Stimulated activated CD4-positive, alpha-beta T cell treated with anti-CD3 and anti-CD28 coated beads, Interleukin-2, amount 100 ng/mL, for 24 hours (primary cell): Measurements from ENCODE around the gene NACA2.
"Not testable (repeated sequence)": the region's sequence is repeated elsewhere in the genome, so short reads cannot be mapped to it uniquely, and the experiment has no call there.

ENCODE experiments used
- DNase-seq, 2 donors: peaks; one replicate each; pipeline ENCODE4 v3.0.0-alpha.2; 2020

The NACA2 gene

DNA sequence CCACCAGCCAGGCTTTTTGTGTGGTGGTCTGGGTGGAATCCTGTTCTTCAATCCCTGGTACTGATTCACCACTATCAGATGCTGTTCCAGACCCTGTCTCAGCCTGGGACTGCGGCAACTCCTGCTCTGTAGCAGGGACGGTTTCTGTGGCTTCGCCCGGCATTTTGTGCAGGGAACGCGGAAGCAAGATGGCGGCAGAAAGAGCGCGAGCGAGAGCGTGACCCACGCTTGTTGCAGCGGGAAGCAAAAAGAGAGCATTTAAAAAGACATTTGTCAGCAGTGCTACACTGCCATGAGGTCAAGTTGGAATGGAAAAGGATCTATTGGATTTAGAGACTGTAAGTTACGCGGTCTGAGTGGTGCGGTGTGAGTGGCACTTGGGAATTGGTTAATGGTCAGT, at the start of gene NACA2:
Gene NACA2, minus strand, starts transcription at position 202 of the 400 bp plus-strand sequence. Its CDS starts 39 bp downstream, at position 163.
- no peak for DNase-seq

DNA sequence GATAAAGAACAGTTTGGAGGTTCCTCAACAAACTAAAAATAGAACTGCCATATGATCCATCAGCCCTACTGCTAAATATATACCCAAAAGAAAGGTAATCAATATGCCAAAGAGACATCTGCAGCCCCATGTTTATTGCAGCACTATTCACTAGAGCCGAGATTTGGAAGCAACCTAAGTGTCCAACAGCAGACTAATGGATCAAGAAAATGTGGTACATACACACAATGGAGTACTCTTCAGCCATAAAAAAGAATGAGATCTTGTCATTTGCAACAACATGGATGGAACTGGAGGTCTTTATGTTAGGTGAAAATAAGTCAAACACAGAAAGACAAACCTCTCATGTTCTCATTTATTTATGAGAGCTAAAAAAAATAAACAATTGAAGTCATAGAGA, 48.8 kb upstream of the NACA2 start:
- no peak for DNase-seq

DNA sequence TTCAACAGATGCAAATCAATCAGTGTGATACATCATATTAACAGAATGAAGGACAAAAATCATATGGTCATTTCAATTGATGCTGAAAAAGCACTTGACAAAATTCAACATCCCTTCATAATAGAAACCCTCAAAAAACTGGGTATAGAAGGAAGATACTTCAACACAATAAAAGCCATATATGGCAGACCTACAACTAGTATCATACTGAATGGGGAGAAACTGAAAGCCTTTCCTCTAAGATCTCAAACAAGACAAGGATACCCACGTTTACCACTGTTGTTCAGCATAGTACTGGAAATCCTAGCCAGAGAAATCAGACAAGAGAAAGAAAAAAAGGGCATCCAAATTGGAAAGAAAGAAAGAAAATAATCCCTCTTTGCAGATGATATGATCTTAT, 47.1 kb upstream of the NACA2 start:
- no peak for DNase-seq

DNA sequence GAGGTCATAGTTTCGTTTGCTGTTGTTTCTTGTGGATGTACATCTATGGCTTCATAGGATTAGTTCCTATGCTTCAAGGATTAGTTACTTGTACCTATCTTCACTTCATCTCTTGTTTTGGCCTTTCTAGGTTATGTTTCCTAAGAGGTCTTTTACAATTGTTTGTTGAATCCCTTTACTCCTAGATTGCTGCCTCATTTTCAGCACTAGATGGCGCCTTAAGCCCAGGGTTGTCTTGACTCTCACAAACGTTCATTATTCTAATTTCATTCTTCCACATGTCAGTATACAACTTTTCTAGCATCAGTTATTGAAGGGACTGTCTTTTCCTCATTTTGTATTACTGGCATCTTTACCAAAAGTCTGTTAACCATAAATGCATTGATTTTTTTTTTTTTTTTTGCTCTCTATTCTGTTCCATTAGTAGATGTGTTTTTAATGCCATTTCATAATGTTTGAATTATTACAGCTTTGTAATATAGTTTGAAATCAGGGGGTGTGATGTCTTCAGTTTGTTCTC, 45.0 kb upstream of the NACA2 start:
- peak; percentile 47 to 51 for DNase-seq

DNA sequence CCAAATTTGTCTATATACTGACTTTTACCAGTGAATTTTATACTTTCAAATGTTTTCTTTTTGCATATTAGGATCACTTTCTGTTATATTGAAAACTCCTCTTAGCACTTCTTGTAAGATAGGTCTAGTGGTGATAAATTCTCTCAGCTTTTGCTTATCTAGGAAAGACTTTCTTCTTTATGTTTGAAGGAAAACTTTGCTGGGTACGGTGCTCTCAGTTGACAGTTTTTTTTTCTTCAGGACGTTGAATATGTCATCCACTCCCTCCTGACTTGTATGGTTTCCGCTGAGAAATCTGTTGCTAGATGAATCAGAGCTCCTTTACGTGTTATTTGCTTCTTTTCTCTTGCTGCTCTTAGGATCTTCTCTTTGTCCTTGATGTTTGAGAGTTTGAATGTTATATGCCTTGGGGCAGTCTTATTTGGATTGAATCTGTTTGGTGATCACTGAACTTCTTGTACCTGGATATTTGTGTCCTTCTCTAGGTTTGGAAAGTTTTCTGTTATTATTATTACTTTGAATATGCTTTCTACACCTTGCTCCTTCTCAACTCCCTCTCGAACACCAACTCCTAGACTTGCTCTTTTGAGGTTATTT, 44.0 kb upstream of the NACA2 start:
- DNase-seq = no peak

DNA sequence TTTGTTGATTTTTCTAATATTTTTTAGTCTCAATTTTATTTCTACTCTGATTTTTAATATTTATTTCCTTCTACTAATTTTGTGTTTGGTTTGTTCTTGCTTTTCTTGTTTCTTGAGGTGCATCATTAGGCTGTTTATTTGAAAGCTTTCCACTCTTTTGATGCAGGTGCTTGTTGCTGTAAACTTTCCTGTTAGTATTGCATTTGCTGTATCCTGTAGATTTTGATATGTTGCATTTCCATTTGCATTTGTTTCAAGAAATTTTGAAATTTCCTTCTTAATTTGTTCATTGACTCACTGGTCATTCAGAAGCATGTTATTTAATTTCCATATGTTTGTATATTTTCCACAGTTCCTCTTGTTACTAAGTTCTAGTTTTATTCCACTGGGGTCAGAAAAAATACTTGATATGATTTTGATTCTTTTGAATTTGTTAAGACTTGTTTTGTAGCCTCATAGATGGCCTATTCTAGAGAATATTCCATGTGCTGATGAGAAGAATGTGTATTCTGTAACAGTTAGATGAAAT, 43.1 kb upstream of the NACA2 start:
- DNase-seq = no peak

DNA sequence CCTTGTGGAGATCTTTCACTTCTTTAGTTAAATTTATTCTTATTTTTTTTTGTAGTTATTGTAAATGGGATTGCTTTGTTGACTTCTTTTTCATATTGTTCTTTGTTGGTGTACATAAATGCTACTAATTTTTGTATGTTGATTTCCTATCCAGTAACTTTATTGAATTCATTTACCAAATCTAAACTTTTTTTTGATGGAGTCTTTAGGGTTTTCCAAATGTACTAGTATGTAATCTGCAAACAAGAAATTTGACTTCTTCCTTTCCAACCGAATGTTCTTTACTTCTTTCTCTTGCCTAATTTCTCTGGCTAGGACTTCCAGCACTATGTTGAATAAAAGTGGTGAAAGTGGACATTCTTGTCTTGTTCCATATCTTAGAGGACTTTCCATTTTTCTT, 41.8 kb upstream of the NACA2 start:
- DNase-seq = no peak

DNA sequence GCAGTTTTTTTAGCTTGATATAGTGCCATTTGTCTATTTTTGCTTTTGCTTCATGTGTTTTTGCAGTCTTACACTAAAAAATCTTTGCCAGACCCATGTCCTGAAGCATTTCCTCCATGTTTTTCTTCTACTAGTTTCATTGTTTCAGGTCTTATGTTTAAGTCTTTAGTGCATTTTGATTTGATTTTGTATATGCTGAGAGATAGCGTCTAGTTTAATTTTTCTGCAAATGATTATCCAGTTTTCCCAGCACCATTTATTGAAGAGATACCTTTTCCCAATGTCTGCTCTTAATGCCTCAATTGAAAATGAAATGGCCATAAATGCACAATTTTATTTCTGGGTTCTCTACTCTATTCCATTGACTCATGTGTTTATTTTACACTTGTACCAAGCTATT, 40.8 kb upstream of the NACA2 start:
- DNase-seq = no peak

DNA sequence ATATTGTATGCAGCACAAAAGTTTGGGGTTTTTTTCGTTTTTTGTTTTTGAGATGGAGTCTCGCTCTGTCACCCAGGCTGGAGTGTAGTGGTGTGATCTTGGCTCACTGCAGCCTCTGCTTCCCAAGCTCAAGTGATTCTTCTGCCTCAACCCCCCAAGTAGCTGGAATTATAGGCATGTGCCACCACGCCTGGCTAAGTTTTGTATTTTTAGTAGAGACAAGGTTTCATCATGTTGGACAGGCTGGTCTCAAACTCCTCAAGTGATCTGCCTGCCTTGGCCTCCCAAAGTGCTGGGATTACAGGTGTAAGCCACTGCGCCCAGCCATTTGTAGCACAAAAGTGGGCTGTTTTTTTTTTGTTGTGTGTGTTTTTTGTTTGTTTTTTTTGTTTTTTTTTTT, 37.1 kb upstream of the NACA2 start:
- DNase-seq = not testable (repeated sequence)

DNA sequence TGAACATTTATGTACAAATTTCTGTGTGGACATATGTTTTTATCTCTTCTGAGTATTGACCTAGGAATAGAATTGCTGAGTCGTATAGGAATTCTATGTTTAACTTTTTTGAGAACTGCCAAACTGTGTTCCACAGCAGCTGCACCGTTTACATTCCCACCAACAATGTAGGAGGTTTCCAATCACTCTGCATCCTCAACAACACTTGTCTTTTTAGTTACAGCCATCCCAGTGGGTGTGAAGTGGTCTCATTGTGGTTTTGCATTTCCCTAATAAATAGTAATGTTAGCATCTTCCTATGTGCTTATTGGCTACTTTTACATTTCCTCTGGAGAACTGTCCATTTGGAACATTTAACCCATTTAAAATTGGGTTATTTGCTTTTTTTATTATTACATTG, 36.6 kb upstream of the NACA2 start:
- no peak for DNase-seq

DNA sequence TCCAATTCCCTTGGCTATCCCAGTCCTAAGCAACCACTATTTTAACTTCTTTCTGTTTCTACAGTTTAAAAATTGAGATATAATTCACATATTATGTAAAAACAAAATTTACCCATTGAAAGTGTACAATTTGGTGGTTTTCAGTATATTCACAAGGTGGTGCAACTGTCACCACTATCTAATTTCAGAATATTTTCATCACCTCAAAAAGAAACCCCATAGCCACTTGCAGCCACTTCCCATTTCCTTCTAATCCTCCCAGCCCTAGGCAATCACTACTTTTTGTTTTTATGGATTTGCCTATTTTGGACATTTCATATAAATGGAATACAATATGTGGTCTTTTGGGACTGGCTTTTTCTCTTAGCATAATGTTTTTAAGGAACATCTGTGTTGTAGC, 36.1 kb upstream of the NACA2 start:
- no peak for DNase-seq

DNA sequence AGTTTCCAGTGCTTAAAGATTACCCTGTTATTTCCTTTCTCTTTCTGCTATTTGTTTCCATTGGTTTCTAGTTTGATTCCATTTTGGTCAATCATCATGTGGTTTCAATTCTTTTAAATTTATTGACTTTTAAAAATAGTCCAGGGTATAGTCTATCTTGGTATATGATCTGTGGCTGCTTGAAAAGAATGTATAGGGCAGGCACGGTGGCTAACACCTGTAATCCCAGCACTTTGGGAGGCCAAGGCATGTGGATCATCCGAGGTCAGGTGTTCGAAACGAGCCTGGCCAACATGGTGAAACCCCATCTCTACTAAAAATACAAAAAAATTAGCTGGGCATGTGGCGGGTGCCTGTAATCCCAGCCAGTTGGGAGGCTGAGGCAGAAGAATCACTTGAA, 34.5 kb upstream of the NACA2 start:
- no peak for DNase-seq

DNA sequence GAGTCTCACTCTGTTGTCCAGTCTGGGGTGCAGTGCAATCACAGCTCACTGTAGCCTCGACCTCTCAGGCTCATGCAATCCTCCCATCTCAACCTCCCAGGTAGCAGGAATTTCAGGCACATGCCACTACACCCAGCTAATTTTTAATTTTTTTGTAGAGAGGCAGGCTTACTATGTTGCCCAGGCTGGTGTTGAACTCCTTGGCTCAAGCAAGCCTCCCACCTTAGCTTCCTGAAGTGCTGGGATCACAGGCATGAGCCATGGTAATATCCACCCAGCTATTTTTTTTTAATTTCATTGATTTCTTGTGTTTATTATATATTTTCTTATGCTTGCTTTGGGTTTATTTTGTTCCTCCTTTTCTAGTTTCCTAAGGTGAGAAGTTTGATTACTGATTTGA, 33.9 kb upstream of the NACA2 start:
- DNase-seq = no peak

DNA sequence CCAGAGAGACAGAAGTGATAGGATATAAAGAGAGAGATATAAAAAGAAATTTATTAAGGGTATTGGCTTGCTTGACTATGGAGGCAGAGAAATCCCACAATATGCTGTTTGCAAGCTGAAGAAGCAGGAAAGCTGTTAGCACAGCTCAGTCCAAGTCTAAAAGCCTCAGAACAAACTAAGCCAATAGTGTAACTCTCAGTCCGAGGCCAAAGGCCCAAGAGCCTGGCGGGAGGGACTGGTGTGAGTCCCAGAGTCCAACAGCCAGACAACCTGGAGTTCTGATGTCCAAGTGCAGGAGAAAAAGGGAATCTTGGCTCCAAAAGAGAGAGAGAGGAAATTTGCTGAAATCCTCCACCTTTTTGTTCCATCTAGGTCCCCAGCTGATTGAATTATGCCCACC, 30.3 kb upstream of the NACA2 start:
- no peak for DNase-seq

DNA sequence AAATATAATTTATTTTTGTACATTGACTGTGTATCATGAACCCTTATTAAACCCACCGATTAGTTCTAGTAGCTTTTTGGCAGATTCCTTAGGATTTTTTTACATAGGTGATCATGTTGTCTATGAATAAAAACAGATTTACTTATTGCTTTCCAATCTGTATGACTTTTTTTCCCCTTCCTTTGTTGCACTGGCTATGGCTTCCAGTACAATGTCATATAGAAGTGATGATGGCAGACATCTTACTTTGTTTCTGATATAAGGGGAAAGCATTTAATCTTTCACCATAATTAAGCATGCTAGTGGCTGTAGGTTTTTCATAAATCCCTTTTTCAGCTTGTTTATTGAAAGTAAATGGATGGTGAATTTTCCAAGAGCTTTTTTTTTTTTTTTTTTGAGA, 28.9 kb upstream of the NACA2 start:
- DNase-seq = no peak

DNA sequence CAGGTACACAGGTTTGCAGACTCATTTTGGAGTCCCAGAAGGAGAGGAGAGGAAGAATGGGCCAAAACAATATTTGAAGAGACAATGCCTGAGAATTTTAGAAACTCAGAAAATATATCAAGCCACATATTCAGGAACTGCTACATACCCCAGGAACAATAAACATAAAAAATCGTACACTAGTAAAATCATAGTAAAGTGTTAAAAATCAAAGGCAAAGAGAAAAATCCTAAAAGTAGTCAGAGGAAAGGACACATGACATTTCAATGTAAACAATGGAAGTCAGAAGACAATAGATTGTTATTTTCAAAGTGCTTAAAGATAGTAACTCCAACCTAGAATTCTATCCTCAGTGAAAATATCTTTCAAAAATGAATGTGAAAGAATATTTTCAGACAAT, 28.5 kb upstream of the NACA2 start:
- DNase-seq = no peak

DNA sequence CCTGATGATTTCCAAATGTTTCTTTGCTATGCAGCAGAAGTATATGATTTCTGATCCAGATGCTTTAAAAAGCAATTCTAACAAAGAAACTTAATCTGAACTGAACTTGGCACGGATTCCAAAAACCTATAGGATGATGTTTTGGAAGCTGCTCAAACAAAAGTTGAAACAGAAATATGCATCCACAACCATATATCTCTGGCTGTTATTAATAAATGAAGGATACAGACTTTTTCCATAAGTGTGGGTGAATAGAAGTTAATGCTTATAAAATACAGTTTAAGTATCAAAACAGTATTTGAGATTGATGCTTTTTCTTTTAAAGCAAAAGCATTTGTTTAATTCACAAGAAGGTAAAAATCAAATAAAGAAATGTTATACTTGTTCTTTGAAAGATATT, 27.9 kb upstream of the NACA2 start:
- DNase-seq = no peak

DNA sequence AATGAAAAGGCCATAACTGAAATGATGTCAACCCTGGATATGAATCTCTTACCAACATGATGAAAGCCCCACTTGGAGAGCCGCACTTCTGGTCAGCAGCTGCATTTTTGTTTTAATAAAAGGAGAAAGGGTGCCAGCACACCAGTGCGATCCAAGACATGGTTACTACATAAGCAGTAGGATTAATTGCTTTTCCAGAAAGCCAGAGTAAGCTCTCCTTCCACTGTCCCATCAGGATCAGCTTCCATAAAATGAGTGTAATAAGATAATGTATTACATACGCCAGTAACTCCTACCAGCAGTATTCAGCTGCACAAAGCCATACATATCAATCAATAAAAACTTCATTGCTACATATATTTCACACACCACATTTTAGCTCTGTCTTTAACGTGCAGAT, 26.3 kb upstream of the NACA2 start:
- no peak for DNase-seq

DNA sequence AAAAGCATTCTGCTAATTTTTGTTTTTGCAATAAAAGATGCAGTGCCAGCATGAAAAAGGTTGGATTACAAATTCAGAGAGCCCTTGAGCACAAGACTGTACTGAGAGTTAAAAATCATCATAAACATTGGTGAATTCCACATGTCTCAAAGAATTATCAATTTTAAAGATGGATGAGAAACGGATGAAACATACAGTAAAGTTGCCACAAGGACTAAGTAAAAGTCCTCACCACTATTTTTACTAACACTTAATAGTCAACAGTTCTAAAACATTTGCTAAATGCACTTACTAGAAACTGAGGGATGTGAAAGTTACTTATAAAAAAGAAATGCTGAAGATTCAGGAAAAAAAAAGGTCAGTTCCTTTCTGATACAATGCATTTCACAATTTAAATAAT, 25.8 kb upstream of the NACA2 start:
- DNase-seq = no peak

DNA sequence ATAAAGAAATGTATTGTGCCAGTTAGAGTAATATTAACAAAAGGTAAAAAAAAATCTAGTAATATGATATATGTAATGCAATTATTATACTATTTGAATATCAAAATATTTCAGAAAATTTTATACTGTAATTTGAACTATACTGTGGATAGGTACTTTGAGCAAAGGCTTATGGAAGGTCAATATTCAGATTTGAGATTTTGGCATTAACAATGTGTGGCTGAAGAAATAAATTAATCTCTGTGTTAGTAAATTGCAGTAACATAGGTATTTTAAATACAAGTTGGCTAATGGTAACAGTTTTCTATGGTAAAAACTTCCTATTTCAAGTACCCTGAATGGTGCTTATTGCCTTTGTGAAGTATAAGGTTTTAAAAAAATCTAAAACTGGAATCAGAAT, 23.2 kb upstream of the NACA2 start:
- DNase-seq = no peak

DNA sequence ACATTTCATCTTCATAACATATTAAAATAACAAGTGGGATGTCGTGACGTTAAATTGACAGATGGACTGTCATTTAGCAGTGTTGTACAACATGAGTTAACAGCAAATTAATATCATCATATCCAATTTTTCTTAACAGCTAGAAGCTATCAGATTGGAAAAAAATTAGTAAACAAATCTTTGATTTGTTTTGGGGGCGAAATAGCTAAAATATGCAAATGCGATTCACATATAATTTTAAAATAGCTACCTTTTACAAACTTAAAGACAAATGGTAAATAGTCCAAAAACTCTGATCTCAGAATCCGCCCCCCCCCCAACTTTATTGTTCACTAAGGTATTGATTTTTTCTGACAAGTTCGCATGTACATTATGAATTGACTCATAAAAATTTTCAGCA, 20.3 kb upstream of the NACA2 start:
- no peak for DNase-seq

DNA sequence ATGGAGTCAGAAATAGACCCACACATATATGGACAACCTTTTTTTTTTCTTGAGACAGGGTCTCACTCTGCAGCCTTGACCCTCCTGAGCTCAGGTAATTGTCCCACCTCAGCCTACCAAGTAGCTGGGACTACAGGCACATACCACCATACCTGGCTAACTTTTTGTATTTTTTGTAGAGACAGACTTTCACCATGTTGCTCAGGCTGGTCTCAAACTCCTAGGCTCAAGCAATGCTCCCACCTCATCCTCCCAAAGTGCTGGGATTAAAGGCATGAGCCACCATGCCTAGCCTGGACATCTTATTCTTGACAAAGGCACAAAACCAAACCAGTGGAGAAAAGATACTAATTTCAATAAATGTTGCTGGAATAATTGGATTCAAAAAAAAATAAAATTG, 14.7 kb upstream of the NACA2 start:
- no peak for DNase-seq

DNA sequence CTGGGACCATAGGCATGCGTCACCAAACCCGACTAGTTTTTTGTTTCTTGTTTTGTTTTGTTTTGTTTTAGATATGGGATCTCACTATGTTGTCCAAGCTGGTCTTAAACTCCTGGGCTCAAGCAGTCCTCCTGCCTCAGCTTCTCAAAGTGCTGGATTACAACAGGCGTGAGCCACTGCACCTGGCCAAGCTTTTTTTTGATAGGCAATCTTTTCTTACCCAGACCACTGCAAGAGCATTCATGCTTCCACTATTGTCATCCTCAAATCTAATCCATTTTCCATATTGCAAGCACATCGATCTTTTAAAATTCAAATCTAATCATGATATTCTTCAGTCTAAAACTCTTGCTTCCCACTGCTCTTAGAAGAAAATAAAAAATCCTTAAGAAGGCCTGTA, 10.3 kb upstream of the NACA2 start:
- no peak for DNase-seq

DNA sequence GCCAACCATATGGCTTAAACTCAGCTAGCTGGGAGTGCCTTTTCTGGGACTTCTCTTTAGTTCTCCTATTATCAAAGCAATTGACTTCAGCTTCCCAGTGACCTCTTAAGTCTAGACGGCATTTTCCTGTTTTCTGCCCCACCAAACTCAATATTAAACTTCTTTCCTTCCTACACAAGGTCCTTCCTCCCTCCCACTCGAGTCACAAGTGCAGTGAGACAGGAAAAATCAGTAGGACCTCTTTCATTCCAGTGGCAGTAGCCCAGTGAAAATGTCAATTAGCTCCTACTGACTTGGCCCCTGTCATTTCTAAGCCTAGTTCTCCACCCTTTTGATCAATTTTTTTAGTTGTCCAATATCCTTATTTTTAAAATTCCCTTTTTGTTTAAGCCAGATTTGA, 9.6 kb upstream of the NACA2 start:
- DNase-seq = no peak

DNA sequence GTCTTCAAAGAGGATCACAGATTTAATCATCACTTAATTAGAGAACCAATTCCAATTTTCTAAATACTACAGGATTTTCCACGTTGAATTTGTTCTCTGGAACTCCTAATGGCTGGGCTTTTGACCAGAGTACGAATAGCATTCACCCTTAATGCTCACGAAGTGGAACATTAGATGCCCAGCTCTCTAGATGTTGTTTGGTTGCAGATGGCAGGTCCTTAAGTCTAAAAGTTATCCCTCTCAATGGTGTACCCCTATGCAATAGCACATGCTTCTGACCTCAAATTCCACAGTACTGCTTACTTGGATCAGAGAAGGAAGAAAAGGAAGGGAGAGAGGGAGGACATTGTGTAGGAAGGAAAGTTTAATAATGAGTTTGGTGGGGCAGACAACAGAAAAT, 8.6 kb upstream of the NACA2 start:
- no peak for DNase-seq
